Thyroid gland (tissue), 4 donors: ENCODE data around the gene CDH4.

Experiments
- CTCF ChIP-seq, 6 experiments: fragments of 200-600 bp in 3 of 6; fragments of 450-650 bp in 3 of 6; sonication (generic) in 3 of 6; IDR thresholded peaks; one replicate each; pipeline ENCODE4 v1.5.1; 2016 to 2019; ENCODE audit warnings: antibody characterized with exemption in 6 of 6, mild to moderate bottlenecking in 2 of 6, inconsistent platforms in 1 of 6, moderate library complexity in 1 of 6
- POLR2A ChIP-seq, 2 donors: fragments of 450-650 bp; IDR thresholded peaks; one replicate each; pipeline ENCODE4 v1.6.1; 2017; ENCODE audit warnings: antibody characterized with exemption in 2 of 2, mild to moderate bottlenecking in 2 of 2, moderate library complexity in 1 of 2

DNA sequence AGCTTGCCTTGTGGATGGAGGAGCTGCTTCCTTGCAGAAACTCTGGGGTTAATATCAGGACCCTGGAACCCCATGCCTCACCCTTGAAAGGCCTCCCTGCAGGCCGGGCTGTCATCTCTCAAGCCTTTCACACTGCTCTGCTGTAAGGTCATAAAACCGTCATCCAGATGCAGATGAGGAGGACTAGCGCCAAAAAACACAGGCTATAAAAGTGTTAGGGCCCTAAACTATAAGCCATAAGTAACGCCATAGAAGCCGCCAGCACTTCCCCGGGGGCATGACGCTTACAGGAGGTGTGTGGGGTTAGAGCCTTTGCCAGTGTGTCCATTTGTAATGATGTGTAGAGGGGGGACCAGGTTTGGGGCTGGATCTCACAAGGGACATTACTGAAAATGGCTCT lies 47.6 kb downstream of the CDH4 start:
- no peak for TF ChIP-seq CTCF (IDR thresholded peaks at IDR 0.05)
- TF ChIP-seq POLR2A (IDR thresholded peaks at IDR 0.05), result no peak
